ENCODE data around the gene PITPNC1.

DNA sequence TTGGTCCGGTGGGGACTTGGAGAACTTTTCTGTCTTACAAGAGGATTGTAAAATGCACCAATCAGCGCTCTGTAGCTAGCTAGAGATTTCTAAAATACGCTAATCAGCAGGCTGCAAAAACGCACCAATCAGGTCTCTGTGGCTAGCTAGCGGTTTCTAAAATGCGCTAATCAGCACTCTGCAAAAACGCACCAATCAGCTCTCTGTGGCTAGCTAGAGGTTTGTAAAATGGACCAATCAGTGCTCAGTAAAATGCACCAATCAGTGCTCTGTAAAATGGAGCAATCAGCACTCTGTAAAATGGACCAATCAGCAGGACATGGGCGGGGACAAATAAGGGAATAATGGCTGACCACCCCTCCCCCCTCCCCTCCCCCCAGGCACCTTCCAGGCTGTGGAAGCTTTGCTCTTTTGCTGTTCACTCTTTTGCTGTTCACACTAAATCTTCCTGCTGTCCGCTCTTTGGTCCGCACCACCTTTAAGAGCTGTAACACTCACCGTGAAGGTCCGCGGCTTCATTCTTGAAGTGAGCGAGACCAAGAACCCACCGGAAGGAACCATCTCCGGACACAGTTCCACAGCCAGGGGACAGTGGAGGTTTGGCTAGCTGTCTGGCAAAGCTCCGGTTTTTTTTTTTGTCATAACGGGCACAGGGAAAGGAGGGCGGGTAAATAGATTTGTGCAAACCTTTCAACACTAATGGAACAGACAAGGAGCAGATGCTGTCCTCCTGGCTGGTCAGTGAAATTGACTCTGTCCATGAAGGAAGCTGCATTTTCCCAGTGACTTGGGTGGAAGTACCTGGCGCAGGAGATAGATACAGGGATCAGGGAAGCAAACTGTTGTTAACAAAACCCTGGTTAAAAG is 8.3 kb downstream of the PITPNC1 start:
- TF ChIP-seq, protein P1, sequence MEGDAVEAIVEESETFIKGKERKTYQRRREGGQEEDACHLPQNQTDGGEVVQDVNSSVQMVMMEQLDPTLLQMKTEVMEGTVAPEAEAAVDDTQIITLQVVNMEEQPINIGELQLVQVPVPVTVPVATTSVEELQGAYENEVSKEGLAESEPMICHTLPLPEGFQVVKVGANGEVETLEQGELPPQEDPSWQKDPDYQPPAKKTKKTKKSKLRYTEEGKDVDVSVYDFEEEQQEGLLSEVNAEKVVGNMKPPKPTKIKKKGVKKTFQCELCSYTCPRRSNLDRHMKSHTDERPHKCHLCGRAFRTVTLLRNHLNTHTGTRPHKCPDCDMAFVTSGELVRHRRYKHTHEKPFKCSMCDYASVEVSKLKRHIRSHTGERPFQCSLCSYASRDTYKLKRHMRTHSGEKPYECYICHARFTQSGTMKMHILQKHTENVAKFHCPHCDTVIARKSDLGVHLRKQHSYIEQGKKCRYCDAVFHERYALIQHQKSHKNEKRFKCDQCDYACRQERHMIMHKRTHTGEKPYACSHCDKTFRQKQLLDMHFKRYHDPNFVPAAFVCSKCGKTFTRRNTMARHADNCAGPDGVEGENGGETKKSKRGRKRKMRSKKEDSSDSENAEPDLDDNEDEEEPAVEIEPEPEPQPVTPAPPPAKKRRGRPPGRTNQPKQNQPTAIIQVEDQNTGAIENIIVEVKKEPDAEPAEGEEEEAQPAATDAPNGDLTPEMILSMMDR (conservative IDR thresholded peaks at IDR 0.05 in 1 of 2, IDR thresholded peaks at IDR 0.05 in 1 of 2; ENCODE audit: extremely low read depth in 1 of 2, insufficient read depth in 1 of 2, low read depth in 1 of 2, low read length in 2 of 2), result no peak
- no peak for TF ChIP-seq EZH2 (IDR thresholded peaks at IDR 0.05; ENCODE audit: borderline replicate concordance, low read length)
